ENCODE measurements around the gene ZNF521. TPM values are rescaled to one million over a fixed set of nuclear protein-coding genes. Genes with fewer than 3 reads are reported as not detected.

The ZNF521 gene
- total and polyA plus RNA-seq, 2 of the 13 experiments (the other 11 are each of a cell fraction or from before 2014, with no cell fraction given), result 0.02 TPM; not detected in 1

- TF ChIP-seq PITX1 (CRISPR knock-in tag; IDR thresholded peaks at IDR 0.05) (no peak), ZNF484 (CRISPR knock-in tag; IDR thresholded peaks at IDR 0.05; ENCODE audit: borderline replicate concordance, low read depth) (no peak), POLR2G (IDR thresholded peaks at IDR 0.05; ENCODE audit: low read depth, low read length) (no peak)
These were observed 290.6 kb downstream of the ZNF521 start (continued) for GRCh38 chr18:25061395-25061794.

- ChIA-PET CTCF (ENCODE audit: low intra/inter-chr PET ratio, low total read pairs) (no interaction called here), POLR2A (no interaction called here)
- BruUV-seq (replicated peaks), result no TSS peak
- TF ChIP-seq SRF (IDR thresholded peaks at IDR 0.05; ENCODE audit: low read depth, low read length) (no peak), THAP7 (CRISPR knock-in tag; IDR thresholded peaks at IDR 0.05) (no peak), ZNF33B (CRISPR knock-in tag; IDR thresholded peaks at IDR 0.05) (no peak), ZNF513 (CRISPR knock-in tag; conservative IDR thresholded peaks at IDR 0.05) (no peak), ZNF710 (CRISPR knock-in tag; IDR thresholded peaks at IDR 0.05; ENCODE audit: borderline replicate concordance) (no peak), ZNF24 (IDR thresholded peaks at IDR 0.05) (no peak), PPARG (CRISPR knock-in tag; conservative IDR thresholded peaks at IDR 0.05) (no peak), DBP (CRISPR knock-in tag; IDR thresholded peaks at IDR 0.05; ENCODE audit: not compliant biosample characterization) (no peak), ZBTB39 (CRISPR knock-in tag; IDR thresholded peaks at IDR 0.05) (no peak)
- Histone ChIP-seq H3K36me3 (replicated peaks in 1 of 2; ENCODE audit: control insufficient read depth in 1 of 2, insufficient read depth in 2 of 2, low read length in 2 of 2) (no peaks in the 10 kb centered on the region), H3K79me2 (ENCODE audit: insufficient read depth, low read length) (no peaks in the 10 kb centered on the region), H3K27ac (ENCODE audit: extremely low read length, insufficient read depth, low read length) (no peak overlapping the region), H3K9me3 (ENCODE audit: low read length) (no peaks in the 10 kb centered on the region), H2AFZ (ENCODE audit: low read length) (no peak overlapping the region), H3K27me3 (ENCODE audit: control insufficient read depth in 1 of 2, insufficient read depth in 2 of 2, low read length in 2 of 2) (no peaks in the 10 kb centered on the region), H3K9ac (ENCODE audit: insufficient read depth, low read depth, low read length) (no peak overlapping the region), H3K4me2 (ENCODE audit: low read depth, low read length) (no peak overlapping the region), H3K4me1 (ENCODE audit: insufficient read depth, low read length) (peaks cover 11% of the 10 kb centered on the region), H3K4me3 (replicated peaks in 1 of 3; ENCODE audit: insufficient read depth in 1 of 3, low read depth in 2 of 3, low read length in 3 of 3) (no peak overlapping the region), H4K20me1 (ENCODE audit: insufficient read depth, low read length) (no peaks in the 10 kb centered on the region)
- intact Hi-C loops (cut with micrococcal nuclease; ENCODE audit: unreplicated experiment) (no loop called here), in situ Hi-C loops (cut with HindIII; ENCODE audit: extremely low pct_ligation_motif_present, low pct_unique_long_range_greater_than_20kb) (no loop called here)
- no peak for DNase-seq (ENCODE audit: low spot score)
- ATAC-seq, result no peak
- 0% methylated on average over 1 of the region's 5 CpGs for WGBS (ENCODE audit: low lambda C conversion rate)
- no peak for FAIRE-seq
These were observed 293.4 kb downstream of the ZNF521 start for GRCh38 chr18:25058521-25058920.
